ENCODE measurements around the gene MEF2D. TPM values are rescaled to one million over a fixed set of nuclear protein-coding genes. Genes with fewer than 3 reads are reported as not detected.
A peak's percentile ranks its signal among the peaks of the same experiment; 100 is the strongest.

Gene MEF2D
- polyA plus RNA-seq, 4 donors: 21.1 to 30.2 (median 24.2) TPM

DNA sequence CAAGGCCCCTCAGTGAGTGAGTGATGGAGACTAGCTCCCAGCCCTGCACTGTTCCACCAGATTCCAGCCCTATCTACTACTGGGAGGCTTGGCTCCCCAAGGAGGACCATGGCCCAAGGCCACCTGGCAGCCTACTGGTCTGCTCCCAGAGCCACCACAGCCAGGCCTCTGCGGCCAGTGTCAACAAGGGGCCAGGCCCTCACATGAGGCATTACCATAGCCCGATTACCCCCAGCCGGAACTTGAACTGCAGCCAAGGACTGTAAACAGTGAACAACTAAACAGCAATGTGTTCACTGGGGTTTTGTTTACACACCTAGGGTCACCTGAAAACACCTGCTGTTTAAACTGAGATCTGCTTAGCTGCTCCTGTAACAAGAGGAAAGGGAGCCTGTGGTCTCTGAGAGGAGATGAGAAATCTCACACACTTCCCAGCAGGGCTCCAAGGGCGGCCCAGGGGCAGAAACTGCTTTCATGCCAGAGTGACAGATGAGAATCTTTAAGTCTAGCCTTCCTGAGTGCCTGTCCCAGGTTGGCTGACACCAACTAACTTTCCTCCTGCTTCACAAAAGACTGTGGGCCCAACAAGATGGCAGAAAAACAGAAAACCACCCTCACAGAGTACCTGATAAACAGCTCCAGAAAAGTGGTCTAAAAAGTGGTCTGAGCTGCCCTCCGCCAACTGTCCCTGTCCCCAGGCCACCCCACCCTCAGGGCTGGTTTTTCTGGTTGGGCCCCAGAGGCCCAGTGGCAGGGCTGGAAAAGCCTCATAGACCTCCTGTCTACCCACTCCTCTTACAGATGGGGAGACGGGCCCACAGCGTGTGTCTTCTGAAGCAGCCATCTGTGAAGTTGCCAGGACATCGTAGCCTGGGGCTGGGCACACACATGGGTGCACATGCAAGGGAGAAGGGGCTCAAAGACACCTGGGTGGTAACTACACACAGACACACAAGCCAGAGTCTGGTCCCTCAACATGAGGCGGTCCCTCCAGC, 28.8 kb downstream of the MEF2D start:
- no peak for DNase-seq (ENCODE audit: low read depth in 4 of 4, low spot score in 3 of 4)

DNA sequence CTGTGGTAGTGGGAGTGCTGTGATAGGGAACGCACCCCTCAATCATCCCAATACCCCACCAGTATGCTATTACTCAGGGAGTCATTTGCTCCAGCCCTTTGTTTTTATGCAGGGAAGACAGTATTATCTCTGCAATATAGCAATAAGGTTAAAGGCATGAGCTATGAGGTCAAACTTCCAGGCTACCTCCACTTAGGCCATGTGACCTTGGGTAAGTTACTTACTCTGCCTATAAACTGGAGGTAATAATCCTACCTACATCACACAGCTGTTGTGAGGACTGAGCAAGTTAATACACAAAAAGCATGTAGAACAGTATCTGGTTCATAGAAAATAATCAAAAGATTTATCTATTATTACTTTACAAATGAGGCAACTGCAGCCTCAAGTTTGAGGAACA, 30.1 kb downstream of the MEF2D start:
- no peak for DNase-seq (ENCODE audit: low read depth in 4 of 4, low spot score in 3 of 4)

DNA sequence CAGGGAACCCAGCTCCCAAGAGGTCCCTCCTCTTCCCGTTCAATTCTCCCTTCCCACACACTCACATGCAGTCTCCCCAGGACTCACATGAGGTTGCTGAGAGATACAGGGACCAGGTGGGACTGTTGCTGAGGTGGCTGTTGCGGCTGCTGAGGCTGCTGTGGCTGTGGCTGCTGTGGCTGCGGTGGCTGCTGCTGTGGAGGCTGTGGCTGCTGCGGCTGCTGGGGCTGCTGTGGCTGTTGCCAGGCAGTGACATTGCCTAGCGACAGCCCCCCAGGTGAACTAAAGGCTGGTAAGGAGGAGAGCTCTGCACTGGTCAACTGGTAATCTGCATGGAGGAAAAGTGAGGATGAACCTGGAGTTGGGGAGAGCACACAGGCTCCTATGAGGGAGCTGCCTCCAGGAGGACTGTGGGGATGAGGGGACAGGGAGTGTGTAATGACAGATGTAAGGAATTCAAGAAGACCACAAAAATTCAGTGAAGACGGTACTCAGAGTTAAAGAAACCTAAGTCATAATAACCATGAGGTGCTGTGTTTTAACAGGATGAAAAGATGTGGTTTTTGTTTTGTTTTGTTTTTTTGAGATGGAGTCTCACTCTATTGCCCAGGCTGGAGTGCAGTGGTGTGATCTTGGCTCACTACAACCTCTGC, 31.8 kb downstream of the MEF2D start:
- DNase-seq (ENCODE audit: low read depth in 4 of 4, low spot score in 3 of 4): no peak

DNA sequence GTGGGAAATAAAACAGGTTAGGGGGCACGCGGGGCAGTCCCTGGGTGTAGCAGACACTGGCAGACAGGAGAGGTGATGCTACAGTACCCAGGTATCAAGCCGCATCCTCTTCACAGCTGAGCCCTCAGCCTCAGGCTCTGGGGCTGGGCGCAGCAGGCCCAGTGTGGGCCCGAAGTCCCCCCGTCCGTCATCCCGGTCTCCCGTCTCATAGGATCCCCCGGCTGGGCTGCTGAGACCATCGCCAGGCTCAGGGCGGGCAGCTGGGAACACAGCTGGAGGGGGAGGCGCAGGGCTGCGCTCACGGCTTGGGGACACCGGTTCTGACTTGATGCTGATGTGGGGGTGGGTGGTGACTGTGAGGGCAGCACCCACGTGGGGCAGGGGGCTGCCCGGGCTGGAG, 32.7 kb downstream of the MEF2D start:
- no peak for DNase-seq (ENCODE audit: low read depth in 4 of 4, low spot score in 3 of 4)

DNA sequence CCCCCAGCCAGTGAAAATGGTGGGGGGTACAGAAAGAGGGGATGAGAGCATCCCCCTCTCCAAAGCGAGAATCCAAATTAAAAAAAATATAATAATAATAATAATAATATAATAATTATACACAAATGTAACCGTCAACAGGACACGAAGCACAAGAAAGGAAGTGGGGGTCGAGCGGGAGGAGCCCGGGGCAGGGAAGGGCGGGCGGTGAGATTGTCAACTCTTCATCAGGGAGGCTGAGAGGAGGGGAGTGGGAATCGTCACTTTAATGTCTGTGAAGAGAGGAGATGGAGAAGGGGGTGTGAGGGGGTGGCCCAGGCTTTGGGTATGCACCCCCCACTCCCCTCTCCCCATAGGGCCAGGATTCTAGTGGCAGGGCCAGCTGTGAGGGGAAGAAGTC, 33.2 kb downstream of the MEF2D start:
- no peak for DNase-seq (ENCODE audit: low read depth in 4 of 4, low spot score in 3 of 4)

DNA sequence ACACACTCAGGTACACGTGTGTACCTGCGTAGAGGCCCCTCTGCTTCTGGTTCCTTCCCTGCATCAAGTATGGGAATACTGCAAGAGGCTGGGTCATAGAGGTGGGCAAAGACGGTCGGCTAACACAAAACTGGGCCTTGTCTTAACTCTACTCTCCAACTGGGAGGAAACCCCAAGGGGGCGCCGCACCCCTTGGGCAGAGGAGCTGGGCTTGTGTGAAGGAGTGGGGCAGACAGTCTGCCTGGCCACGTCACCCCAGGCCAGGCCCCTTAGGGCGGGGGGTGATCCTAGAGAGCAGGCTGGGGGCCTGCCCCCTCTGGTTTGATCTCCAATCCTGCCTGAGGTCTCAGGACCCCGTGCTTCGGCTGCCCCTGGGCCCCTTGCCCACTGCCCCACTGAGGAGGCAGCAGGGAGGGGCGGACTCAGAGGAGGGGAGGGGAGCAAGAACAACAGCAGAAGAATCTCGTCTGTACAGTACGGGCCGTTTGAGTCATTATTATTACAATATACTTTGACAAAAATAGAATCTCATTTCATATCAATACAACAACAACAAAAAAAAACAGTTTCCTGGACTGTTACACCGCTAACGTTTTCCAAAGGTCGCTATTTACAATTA, 34.7 kb downstream of the MEF2D start:
- DNase-seq (ENCODE audit: low read depth in 4 of 4, low spot score in 3 of 4): no peak

DNA sequence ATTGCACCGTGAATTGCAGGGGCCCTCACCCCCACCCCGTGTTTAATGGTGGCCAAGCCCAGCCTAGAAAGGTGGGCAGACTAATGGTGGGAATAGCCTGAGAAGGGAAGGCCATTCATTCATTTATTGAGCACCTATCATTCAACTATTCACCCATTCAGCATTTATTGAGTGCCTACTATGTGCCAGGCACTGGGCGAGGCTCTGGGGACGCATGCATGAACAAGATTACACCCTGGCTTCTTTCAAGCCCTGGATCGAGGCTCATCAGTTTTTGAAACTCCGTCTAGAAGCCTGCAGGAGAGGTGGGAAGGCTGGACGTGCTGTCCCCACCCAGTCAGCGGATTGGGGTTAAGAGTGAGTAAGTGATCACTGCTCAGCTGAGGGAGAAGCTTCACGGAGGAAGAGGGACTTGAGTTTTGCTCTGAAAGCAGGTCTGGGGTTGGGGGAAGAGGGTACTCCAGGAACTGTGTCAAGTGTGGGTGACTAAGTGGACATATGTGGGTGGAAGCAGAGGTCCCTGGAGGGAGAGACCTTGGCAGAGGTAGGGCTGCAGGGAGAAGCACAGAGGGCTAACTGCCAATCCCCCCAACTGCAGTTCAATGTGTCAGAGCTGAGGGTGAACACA, 35.6 kb downstream of the MEF2D start:
- no peak for DNase-seq (ENCODE audit: low read depth in 4 of 4, low spot score in 3 of 4)

DNA sequence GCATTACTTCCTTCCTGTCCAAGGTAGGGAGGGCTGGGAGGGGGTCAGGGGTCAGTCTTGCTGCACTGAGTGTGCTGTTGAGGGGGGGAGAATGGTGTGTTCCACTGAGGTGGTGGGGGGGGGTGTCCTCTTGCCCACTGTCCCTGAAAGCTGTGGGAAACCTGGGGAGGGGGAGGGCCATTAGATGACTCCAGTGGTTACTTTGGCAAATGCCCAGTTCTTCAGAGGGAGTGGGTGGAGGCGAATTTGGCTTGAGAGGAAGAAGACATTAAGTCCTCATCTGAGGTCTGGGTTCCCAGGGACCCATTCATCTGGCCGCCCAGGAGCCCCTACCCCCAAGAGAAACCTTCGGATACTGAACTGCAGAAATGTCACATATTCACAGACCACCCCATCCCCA, 36.2 kb downstream of the MEF2D start:
- DNase-seq (ENCODE audit: low read depth in 4 of 4, low spot score in 3 of 4): no peak

DNA sequence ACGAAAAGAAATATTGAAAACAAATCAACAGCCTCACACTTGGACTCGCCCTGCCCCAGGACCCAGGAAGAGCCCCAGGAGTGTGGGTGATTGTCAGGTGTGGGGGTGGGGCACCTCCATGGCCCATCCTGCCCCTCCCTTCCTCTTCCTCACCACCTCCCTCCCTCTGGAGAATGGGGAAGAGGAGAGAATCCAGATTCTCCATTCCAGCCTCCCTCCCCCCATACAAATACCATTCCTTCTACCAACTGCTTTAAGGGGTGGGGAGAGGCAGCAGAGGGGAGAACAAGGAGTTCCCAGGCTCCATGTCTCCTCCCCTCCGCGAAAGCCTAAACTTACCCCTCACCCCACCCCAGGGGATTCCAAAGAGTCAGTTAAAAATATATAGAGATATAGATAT, 36.7 kb downstream of the MEF2D start:
- no peak for DNase-seq (ENCODE audit: low read depth in 4 of 4, low spot score in 3 of 4)

DNA sequence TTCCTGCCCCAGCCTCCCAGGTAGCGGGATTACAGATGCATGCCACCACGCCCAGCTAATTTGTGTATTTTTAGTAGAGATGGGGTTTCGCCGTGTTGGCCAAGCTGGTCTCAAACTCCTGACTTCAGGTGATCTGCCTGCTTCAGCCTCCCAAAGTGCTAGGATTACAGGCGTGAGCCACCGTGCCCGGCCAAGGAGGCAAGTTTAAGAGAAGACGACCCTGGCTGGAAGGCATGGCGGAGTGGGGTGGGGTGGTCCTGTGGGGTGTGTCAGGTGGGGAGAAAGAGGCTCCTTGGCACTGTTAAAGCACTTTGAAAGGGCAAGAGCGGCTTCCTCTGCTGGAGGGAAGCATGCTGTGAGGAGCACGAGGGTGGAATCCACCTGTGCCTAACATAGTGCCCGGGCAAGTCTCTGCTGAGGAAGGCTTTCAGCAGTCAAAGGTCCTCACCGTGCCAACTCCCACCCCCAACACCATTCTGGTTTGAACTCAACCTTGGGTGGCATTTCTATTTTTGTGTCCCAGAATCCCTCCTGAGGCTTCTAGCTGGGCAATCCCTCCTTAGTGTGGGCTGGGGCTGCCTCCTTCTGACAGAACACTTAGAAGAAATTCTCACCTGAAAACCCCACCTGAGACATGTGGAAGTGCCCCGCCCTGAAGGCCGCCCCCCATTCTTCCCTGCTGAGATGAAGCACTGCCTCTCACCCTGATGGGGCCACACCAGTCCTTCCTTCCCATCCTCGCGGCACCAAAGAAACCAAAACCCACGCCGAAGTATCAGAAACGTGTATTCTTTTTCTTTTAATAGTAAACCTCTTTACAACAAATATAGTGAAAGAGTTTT, 37.4 kb downstream of the MEF2D start:
- no peak for DNase-seq (ENCODE audit: low read depth in 4 of 4, low spot score in 3 of 4)

DNA sequence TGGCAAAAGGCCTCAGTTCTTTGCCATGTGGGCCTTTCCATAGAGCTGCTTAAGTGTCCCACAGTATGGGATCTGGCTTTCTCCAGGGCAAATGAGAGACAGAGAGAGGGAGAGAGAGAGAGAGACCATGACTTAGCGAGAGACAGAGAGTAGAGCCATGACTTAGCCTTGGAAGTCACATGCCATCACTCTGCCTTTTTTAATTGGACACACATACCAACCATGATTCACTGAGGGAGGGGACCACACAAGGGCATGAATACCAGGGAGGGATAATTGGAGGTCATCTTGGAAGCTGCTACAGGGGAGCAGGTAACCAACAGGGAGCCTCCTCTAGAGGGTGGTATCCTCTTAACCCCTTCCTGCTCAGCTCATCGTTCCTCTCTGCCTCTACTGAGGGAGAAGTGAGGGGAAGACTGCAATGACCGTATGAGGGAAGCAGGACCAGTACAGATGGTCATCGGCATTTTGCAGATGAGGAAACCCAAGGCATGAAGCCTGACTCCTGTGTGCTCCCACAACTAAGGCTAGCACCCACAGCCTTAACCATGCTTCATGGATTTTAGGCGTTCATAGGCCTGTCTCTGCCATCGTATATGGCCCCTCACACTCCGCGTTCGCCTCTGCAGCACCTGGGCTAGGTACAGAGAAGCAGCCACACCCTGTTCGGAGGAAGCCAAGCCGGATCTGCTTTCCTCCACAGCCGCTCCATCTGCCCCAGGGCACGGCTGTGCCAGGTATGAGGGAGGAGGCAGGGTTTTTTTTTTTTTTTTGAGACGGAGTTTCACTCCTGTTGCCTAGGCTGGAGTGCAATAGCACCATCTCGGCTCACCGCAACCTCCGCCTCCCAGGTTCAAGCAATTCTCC, 38.6 kb downstream of the MEF2D start:
- no peak for DNase-seq (ENCODE audit: low read depth in 4 of 4, low spot score in 3 of 4)

DNA sequence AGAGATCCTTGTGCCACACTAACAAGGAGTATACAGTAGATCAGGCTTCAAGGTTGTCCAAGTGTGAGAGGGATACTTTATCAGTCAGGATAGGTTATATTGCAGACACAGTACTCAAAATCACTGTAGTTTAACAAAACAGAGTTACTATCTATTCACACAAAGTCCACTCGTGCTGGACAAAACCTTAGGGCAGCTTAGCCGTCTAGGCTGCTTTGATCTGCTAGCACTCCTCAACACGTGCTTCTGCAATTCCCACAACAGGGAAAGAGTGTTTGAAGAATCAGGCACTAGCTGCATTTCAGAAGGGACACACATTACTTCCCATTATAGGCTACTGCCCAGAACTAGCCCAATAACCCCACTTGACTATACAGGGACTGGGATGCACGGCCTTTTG, 39.5 kb downstream of the MEF2D start:
- DNase-seq (ENCODE audit: low read depth in 4 of 4, low spot score in 3 of 4): no peak

DNA sequence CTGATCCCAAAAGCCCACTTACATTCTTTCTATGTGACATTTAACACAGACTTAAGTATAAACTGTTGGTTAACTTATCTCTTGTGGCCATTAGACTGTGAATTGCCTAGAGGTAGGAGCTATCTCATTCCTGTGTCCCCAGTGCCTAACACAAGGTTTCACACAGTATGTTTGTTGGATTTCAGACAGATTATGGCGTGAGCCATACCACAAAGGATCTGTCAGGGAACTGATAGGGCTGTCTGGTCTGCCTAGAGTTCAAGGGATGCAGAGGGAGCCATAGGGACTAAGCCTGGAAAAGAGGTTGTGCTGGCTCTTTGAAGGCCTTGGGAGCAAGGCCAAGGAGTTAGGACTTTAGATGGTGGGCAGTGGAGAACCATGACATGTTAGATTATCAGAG, 40.0 kb downstream of the MEF2D start:
- no peak for DNase-seq (ENCODE audit: low read depth in 4 of 4, low spot score in 3 of 4)

DNA sequence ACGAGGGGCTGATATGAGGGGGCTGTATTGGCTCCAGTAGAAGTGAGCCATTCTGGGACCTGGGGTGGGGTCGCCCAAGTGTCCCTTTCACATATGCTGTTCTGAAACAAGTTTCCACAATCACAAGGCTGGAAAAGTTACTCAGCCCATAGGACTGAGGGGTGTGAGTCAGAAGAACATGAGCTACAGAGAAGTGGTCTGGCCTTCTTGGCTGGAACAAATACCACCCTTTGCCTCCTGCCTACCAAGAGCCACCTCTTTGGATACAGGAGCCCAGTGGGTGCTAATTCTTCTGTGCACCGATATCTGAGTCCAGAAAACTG, 42.4 kb downstream of the MEF2D start:
- DNase-seq (ENCODE audit: low read depth in 4 of 4, low spot score in 3 of 4): no peak

DNA sequence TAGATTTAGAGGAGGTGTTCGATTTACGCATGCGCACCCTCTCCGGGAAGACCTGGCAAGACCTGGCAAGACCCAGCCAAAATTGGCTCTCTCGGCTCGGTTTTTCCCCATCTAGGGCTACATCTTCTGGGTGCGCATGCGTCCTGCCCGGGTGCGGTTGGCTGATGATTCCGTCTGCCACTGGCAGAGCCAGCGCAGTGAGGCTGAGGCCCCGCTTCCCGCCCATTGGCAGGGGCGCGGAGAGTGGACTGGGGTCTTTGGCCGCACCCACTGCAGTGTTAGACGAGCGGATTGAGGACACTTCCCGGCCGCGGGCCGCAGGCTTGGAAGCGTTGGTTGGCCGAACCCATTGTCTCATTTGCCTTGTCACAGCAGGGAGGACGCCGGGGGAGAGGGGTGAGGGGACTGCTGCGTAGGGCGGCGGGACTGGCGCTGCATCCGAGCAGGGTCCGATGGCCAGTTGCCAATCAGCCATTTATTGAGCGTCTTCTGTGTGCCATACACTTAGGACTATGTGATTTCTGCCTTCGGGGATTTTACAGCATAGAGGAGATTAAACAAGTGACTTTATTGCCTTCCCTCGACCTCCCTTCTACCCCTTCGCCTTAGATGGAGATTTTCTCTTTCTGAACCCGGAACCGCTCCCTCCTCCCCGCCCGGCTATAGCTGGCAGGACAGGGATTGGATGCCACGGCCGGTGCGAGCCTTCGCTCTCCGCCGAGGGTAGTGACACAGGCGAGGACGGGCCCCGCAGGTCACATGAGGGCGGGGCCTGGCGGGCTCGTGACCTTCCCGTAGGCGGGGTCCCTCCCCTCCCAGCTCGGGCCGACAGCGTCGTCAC, 43.7 kb downstream of the MEF2D start:
- DNase-seq (ENCODE audit: low read depth in 4 of 4, low spot score in 3 of 4): peak; percentile 82 to 90 (median 88)

DNA sequence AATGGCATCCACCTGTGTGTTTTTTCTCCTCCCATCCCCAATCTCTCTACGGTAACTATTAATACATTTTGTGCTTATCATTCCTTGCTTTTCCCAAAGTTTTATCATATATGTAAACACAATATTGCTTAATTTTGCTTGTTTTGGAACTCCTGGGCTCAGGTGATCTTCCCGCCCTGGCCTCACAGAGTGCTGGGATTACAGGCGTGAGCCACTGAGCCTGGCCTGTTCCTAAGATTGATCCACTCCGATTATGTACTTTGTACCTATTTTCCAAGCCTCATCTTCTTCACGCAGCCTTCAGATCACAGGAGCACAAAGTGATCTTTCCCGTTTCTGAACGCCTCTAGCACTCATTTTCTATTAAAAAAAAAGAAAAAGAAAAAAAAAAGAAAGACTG, 45.2 kb downstream of the MEF2D start:
- DNase-seq (ENCODE audit: low read depth in 4 of 4, low spot score in 3 of 4): no peak

DNA sequence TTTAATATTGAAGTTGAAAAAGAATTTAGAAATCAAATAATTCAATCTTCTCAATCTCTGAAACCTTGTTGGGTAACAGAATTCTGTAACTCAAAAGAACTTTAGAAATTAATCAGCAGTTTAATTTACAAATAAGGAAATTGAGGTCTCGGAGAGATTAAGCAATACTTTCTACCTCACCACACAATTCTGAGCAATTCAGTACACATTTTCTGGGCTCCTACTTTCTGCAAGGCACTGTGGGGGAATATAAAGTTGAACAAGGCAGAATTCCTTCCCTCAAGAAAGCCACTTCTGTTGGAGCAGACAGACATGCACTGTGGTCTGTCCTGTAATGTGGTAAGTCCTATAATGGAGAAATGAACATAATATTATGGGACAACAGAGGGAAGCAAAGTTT, 47.7 kb downstream of the MEF2D start:
- no peak for DNase-seq (ENCODE audit: low read depth in 4 of 4, low spot score in 3 of 4)

DNA sequence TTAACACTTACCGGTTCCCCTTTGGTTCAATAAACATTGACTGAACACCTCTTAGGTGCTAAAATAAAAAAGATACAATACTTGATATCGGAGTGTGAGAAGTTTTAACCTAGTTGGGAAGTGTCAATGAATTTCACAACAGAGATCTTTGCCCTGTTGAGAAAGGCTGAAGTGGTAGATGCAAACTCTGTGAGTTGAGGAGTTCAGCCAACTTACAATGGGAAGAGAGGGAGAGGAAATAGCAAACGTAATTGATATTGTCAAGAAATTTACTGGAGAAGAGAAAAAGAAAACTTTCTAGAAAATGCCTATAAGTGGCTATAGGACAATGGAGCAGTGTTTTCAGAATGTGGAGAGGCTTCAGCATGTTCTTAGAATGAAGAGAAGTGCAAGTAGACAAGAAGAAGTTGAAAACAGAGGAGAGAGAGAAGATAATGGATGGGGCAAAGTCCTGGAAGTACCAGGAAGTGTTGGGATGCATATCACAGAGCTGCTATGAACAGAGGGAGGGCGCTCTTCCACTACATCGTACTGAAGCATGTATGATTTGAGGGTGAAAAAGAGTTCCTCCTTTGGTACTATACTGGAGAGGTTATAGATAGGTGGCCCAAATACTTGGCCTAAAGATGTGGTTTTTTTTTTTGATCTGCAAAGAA, 48.9 kb downstream of the MEF2D start:
- no peak for DNase-seq (ENCODE audit: low read depth in 4 of 4, low spot score in 3 of 4)
